GM19043 (cell line): ENCODE results near the gene GHRH.

Experiments
- ATAC-seq: cut with Tn5 transposase; IDR thresholded peaks from one replicate; pipeline ENCODE4 v1.9.1; 2021; ENCODE audit warnings: low read depth; ENCODE audit not compliant: unreplicated experiment

Gene GHRH

DNA sequence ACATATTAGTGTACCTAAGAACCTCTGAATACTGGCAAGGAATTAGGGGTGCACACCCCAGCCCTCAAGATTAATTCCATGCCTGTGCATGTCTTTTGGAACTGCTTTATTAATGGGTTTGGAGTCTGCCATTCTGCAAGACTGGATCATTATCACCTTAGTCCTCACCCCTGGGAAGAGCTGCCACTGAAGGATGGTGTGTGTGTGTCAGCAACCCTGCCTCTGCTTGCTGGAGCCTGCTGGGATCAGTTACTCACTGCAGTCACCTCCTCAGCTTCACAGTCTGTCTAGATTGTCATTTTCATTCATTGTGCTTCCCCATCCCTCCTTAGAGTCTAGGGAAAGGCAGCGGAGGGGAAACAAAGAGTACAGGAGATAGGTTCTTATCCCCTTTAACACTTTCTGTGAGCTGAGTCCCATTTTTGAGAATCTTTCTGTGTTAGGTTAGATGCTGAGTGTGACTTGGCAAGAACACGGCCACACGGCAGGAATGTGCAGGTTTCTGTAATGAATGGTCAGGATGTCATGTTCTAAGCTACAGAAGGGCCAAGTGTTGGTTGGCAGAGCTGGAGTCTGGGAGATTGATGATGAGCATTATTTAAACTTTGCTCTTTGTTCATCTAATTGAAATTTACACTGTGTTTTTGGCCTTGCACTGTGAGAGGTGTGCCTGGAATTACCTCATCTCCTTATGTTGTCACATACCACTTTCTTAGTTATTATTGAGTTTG is 21.1 kb downstream of the GHRH start:
- no peak for ATAC-seq

DNA sequence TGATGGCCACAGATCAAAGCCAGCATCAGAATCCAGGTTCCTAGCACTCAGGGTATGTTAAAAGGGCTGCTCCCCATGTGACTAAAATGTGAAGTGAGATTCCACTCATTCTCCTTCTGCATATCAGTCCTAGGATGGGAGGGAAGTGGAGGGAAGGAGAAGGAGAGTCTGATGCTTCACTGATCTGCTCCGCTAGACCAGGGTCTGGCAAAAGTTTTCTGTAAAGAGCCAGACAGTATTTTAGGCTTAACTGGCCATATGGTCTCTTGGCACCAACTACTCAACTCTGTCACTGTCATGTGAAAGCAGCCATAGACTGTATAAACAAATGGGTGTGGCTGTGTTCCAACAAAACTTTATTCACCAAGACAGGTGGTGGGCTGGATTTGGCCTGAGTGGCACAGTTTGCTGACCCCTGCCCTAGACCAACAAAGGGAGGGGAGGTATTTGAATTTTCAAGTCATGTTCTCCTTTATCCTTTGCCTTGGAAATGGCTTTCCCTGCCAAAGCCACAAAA is 22.6 kb downstream of the GHRH start:
- ATAC-seq = no peak

DNA sequence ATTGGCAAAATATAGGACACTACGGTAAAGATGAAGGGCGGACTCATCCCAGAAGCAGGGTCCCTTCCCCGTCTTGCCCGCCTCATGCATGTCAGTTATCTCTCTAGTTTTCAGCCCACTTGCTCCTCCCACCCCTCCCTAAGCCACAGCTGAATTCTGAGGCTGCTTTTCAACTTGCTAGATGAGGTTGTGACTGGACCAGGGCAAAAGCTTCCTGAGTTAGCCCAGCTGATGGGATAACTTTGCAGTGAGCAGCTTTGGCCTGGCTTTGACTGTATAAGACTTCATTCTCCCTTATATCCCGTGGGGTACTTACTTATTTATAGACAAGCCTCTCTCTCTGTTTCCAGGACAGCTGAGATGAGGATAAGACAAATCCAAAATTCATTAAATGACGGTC is 23.2 kb downstream of the GHRH start:
- no peak for ATAC-seq

DNA sequence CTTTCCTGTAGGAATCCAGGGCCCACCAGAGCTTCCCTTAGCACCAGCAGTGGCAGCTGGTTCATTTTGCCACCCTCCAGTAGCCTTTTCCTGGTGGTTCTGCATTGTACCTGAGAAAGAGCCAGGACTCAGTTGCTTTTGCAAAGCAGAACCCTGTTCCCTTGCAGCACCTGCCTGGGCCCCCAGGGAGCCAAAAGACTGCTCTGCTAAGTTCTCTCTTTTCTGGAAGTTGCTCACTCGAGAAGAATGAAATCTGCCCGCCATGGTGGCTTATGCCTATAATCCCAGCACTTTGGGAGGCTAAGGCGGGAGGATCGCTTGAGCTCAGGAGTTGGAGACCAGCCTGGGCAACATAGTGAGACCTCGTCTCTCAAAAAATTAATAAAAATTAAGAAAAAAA is 24.0 kb downstream of the GHRH start:
- no peak for ATAC-seq

DNA sequence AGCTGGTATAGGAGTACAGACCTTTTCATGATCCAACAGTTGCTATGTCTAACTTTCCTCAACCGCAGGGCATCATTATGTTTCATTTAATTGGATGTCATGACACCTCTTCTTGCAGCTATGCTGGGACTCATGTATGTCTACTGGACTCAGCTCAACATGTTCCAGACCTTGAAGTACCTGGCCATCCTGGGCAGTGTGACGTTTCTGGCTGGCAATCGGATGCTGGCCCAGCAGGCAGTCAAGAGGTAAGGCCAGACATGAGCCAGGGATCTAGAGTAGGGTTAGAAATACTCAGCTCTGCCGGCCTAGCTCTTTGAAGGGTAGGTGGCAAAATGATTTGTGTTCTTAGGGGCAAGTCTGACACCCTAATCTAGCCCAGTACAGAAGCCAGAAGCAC is 25.2 kb downstream of the GHRH start:
- ATAC-seq = no peak

DNA sequence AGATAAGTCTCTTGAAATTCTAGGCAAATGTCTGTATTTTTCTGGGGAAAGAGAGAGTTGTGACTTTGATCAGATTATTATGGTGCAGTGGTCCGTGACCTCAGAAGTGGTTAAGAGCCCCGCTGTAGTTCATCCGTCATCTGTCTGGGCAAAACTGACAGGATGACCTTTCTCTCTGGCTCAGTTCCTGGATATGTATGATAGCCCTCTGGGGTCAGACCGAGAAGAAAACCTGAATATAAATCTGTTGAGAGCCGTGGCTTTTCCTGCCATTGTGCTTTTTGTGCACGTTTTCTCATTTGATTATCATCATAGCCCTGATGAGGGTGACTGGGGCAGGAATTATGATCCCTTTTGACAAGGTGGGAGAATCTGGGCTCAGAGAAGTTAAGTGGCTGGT is 26.5 kb downstream of the GHRH start:
- ATAC-seq = no peak

DNA sequence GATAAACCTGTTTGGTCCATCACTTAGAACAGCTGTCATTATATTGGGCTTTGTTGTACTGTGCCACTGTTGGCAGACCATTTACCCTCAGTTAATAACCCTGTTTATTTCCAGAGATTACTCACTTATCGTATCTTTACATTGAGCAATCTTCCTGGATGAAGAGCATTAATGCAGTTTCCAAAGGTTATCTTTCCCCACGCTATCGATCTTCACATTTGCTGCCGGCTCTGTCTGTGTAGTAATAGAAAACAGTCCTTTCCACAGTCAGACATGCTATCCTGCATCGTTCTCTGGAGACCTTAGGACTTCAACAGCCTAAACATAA is 27.4 kb downstream of the GHRH start:
- ATAC-seq = no peak

DNA sequence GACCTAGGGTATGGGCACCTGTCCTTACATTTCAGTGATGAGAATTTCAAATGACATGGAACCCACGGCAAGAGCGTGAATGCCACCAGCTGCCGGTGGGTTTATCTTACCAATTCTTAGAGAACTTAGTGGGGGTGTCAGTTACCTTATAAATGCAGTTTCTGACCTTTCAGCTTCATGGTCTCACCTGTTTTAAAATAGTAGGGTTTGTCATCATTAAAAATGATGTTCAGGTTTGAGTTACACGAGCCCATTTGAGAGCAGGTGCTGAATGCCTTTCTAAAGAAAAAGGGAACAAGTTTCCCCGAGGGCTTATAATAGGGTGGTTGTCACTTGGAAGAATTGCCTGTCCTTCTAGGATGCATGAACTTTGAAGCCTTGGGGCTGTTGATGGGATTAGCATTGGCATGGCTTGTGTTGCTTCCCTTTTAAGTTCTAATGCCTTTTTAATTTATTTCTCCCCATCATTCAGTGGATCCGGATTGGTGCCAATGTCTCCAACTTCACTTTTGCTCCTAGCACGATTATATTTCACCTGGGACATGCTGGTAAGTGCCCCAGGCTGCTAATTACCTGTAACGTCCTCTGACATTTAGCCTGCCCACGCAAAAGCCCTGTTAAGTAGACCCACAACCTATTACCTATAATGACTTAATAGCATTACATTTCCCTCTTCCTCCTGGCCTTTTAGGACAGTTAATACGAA is 27.9 kb downstream of the GHRH start:
- no peak for ATAC-seq

DNA sequence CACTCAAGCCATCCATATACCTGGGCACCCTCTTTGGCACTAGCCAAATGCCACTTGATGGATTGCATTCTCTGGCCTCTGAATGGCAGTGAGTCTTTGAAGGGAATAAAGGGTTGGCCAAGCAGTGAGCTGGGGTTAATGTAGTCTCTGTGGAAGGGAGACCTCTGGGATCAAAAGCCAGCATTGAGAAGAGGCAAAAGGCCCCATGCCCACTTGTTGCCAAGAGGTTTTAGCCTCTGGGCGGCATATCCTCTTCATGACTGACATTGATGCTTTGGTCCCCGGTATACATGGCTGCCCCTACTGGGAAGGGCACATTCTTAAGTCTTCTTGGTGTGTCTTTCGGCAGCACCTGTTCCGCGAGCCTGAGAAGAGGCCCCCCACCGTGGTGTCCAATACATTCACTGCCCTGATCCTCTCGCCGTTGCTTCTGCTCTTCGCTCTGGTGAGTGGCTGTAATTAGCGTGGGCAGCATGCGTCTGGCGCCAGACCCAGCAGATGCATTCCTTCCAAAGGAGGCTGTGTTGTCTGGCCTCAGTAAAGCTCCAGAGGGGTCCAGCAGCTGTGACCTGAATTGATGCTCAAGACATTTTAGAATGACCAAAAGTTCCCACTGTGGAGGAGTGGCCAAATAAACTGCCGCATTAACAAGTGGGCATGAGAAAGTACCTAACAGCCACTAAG is 29.5 kb downstream of the GHRH start:
- no peak for ATAC-seq

DNA sequence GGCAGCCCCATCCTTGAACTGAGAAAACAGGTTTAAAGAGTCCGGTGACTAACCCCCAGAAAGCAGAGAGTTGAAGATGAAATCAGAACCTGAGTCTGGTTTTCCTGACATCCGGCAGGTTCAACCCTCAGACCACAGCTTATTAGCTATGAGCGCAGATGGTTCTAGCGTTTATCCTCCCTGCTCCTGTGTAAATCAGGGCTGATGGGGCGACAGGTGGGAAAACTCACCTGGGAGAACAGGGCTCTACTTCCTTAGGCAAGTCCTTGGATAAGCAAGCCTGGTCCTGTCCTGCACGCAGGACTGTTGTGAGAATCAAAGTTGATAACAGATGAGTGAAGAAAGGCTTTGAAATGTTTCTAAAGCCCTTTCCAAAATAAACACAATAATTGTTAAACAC is 31.4 kb downstream of the GHRH start:
- no peak for ATAC-seq

DNA sequence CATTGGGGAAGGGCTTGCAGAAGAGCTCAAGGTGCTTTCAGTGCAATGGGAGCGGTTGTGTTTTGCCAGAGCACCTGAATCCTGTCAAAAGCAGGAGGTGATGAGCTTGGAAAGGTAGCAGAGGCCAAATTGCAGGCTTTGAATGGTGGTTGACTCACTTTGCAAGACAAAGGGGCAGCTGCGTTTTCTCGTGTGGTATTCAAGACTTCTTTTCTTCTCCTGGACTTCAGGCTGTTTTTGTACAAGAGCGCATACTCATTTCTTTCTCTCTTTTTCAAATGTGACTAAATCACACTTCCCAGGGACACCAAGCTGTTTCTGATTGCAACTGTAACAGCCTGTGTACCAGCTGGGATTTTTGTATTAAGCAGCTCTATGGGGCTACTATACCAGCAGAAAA is 32.3 kb downstream of the GHRH start:
- ATAC-seq = no peak

DNA sequence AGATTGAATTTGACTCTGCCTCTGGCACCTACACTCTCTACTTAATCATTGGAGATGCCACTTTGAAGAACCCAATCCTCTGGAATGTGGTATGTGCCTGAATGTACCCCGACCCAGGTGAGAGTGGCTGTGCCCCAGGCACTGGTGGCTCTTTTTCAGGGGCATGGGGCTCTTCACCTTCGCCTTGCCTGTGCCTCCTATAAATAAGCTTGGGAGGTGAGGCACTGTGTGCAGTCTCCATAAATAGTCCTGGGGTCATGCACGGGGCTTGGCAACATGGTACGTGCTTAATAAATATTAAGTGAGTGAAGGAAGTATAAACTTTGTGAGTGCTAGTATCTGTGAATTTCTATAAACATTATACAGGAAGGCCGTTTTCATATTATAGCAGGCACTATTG is 33.0 kb downstream of the GHRH start:
- ATAC-seq = no peak

DNA sequence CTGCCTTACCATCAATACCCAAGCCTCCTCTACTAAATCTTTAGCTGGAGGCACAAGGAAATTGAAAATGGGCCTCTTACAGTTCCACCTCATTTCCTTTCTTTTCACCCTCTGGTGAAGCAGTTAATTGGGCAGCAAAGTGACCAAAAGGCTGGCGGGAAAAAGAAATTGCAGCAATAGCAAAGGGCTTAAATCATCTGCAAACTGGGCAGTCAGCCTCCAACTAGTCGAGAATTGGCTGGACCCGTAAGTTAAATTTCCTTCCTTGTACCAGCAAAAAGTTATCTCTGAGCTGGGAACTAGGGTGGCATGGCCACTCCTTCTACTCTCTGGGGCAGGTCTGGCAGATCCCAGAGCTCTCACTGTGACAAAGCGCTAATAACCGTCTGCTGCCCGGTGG is 33.5 kb downstream of the GHRH start:
- no peak for ATAC-seq

DNA sequence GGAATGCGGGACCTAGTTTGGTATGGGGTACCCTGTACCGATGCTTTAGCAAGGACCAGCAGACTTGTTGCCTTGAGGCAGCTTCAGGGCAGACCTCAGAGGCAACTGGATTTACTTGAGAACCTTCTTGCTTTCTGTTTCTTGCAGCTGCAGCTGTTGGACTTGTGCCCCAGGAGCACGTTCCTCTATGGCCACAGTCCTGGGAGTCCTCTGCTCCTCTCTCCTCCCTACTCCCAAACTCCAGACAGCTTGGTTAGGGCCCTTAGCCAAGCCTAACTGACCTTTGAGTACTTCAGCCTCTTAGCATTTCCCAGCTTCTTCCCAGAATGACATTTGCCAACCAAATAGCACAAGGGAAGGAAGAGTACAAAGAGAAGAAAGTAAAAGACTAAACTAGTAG is 34.7 kb downstream of the GHRH start:
- ATAC-seq = no peak

DNA sequence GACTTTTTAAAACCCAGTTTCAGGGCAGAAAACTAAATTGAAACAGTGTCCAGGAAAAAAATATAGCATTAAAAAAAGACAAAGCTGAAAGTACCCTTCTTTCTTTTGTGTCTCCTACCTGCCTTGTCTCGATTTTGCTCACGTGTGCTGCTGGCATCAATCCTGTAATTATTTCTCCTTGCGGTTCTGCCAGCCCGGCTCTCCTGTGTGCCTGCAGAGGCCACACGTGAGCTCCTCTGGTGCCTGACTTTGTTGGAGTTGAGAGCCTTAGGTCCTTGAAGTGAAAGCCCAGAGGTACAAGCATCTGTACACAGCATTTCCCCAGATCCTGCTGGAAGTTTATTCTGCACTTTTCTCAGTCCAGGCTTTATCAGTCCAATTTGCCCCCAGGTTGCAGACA is 36.5 kb downstream of the GHRH start:
- no peak for ATAC-seq

DNA sequence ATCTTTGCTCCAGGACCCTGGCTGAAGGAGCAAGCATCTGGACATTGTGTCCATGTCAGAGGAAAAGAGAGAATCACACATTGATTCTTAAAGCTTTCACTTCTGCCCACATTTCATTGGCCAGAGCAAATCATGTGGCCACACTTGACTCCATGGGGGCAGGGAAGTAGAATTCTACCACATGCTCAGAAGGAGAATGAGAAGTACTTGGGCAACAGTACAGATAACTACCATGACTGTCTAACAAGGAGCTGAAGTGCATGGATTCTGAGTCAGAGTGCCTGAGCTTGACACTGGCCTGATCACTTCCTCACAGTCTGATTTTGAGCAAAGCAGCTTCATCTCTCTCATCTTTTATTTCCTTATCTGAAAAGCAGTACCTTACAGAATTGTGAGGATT is 38.6 kb downstream of the GHRH start:
- no peak for ATAC-seq

DNA sequence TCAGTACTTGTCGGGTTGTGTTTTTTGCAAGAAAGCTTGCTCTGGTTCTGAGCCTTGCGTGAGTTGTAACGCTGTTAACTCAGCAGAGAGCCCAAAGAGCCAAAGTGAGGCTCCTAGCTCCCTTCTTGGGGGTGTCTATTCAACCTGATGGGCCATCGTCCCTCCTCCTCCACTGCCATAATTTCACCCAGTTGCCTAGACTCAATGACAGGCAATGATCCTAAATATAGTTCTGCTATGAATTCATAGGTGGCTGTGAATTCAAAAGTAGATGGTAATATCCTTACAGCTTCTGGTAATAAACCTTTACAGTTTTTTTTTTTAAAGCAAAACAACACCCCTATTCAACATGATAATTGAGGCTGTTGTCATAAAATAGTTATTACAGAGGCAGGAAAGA is 39.5 kb downstream of the GHRH start:
- ATAC-seq = no peak

DNA sequence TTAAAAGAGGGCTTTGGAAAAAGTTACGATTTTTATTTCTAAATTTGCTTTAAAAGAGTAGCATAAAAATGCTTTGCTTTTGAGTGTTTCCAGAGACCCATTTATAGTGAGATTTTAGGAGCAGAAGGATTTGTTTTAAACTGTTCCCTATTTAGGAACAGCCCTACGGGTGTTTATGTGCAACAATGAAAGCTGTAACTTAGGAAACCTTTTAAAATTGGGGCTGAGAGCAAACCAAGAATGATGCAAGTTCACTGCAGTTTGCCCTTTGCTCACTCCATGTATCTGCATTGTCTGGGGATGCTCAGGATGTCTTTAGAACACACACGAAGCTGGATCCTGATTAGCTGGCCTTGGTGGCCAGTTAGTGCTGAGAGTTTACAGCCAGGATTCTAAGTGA is 40.9 kb downstream of the GHRH start:
- ATAC-seq = no peak

DNA sequence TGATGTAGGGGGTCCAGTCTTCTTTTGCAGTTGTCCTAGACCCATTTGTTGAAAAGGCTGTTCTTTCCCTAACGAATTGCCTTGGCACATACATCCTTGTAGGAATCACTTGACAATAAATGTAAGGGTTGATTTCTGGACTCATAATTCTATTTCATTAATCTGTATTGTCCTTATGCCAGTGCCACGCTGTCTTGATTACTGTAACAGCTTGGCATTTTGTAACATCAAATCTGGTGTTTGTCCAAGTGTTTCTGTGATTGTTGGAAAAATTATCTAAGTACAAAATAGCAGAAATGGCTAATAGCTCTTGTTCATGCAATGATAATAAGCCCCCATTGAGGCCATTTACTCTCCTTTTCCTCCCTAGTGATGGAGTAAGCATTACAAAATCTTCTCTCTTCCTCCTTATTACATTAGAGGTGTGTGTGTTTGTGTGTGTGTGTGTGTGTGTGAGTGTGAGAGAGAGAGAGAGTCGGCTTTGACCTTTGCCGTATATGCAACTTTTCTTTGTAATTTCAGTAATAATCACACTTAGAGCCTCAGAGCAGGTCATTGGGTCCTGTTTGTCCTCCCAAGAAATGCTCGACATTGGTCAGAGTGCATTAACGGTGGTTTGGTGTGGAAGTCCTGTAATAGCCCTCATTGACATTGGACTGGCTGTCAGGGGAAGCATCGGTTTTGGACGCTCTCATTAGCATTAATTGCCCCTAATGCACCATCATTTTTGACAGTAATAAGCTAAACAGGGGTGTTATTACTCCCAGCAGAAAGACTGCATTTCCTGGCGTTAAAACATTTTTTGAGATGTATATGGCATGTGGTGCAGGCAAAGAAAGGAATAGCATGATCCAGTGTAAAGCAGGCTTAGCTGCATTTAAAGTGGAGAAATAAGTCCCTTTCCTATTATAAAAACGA is 41.6 kb downstream of the GHRH start:
- ATAC-seq = no peak

DNA sequence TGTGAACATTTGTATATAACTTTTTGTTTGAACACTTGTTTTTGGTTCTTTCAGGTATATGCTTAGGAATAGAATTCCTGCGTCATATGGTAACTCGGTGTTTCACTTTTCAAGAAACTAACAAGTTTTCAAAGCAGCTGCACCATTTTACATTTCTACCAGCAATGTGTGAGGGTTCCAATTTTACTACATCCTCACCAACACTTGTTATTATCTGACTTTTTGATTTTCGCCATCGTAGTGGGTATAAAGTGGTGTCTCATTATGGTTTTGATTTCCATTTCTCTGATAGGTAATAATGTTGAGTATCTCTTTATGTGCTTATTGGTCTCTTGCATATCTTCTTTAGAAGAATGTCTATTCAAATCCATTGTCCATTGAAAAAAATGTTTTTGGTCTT is 42.6 kb downstream of the GHRH start:
- no peak for ATAC-seq

DNA sequence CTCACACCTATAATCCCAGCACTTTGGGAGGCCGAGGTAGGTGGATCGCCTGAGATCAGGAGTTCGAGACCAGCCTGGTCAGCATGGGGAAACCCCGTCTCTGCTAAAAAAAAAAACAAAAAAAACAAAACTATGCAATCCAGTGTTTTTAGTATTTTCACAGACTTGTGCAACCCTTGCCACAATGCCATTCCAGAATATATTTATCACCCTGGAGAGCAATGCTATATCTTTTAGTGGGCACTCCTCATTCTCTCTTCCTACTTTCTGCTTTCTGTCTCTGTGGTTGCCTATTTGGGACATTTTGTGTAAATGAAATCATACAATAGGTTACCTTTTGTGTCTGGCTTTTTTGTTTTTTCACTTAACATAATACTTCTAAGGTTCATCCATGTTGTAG is 43.2 kb downstream of the GHRH start:
- ATAC-seq = no peak
